D721Med (cell line): ENCODE data around the gene XPNPEP3.
"Not testable (repeated sequence)": the region's sequence is repeated elsewhere in the genome, so short reads cannot be mapped to it uniquely, and the experiment has no call there.

Source experiments
- DNase-seq: peaks from one replicate; pipeline ENCODE4 v3.0.0; 2011; ENCODE audit warnings: low spot score; ENCODE audit not compliant: insufficient read length
- FAIRE-seq: peaks from 2 replicates; lab custom pipeline; 2011; peaks lifted over from hg19 to GRCh38; lab: Jason Lieb, UNC
- CTCF ChIP-seq: IDR thresholded peaks from 2 replicates; pipeline ENCODE4 v1.5.1; 2012; ENCODE audit warnings: mild to moderate bottlenecking, control low read depth; ENCODE audit not compliant: insufficient read depth; ENCODE audit errors: missing control alignments

Gene XPNPEP3

DNA sequence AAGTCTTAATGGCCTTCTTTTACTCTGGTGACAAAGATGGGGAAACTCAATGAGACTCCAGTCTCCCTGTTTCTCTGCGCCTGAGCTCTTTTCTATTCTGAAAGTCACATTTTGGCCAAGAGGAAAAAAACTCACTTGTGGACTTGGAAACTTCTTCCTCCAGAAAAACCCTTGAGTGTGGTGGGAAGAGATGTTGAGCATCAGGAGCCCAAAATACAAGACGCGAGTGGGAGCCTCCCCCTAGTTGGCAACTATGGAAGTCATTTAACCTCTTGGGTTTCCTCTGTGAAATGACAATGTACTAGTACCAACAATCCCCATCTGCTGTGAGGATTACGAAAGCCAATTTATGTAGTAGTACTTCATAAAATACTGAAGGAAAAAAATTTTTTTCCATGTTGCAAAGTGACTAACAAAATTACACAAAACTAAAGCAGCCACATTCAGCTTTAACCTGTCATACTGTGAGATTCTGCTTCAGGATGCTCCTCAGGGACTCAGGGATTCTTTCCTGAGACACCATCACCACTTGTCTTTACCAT is 37.3 kb upstream of the XPNPEP3 start:
- FAIRE-seq, result no peak
- no peak for TF ChIP-seq CTCF
- DNase-seq, result no peak

GRCh38 chr22:40823426-40823825 is 33.5 kb upstream of the XPNPEP3 start:
- FAIRE-seq (no peak), DNase-seq (no peak)
- no peak for TF ChIP-seq CTCF

GRCh38 chr22:40826292-40826691 is 30.7 kb upstream of the XPNPEP3 start:
- DNase-seq, FAIRE-seq: not testable (repeated sequence)

DNA sequence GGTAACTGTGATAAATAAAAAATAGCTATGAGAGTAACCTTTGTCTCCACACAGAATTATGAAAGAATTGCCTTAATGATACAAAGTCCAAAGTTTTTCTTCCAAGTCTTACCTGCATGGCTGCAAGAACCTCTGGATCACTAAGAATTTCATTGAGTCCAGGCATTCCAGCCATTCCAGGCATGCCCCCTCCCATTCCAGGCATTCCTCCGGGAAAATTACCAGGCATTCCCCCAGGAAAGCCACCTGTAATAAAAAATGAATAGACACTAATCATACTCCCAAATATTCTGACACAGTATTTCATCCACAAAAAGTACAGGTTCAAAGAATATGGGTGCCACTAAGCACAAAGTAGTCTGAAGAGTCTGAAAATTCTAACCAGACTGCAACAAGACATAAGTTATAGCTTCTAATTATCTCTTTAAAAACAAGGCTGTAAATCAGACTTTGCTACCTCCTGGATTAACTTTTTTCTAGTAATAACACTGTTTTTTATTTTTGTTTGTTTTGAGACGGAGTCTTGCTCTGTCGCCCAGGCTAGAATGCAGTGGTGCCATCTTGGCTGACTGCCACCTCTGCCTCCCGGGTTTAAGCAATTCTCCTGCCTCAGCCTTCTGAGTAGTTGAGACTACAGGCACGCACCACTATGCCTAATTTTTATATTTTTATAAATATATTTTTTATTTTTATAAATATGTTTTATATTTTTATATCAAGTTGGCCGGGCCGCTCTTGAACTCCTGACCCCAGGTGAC is 29.8 kb upstream of the XPNPEP3 start:
- no peak for DNase-seq
- TF ChIP-seq CTCF, result no peak
- no peak for FAIRE-seq

- DNase-seq, result no peak
- no peak for FAIRE-seq
- TF ChIP-seq CTCF, result no peak
Observed at GRCh38 chr22:40829131-40829530, 27.8 kb upstream of the XPNPEP3 start.

DNA sequence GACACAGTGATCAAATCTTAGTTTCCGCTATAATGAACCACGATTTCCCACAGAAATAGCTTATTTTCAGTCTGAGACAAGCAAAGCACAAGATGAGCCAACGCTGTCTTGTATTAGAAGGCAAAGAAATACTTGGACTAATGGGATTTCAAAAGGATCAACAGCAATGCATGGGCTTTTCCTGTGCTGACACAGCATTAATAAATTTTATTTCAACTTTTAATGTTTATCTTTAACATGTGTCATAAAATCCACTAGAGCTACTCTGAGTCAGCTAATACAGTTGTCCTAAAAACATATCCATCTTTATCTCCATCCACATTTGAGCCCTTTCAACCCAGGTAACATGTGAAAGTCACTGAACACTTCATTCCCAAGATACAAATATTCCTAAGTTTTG is 22.3 kb upstream of the XPNPEP3 start:
- no peak for FAIRE-seq
- DNase-seq, result no peak
- TF ChIP-seq CTCF, result no peak

- no peak for TF ChIP-seq CTCF
- DNase-seq (no peak), FAIRE-seq (no peak)
Observed at GRCh38 chr22:40838486-40838885, 18.5 kb upstream of the XPNPEP3 start.

DNA sequence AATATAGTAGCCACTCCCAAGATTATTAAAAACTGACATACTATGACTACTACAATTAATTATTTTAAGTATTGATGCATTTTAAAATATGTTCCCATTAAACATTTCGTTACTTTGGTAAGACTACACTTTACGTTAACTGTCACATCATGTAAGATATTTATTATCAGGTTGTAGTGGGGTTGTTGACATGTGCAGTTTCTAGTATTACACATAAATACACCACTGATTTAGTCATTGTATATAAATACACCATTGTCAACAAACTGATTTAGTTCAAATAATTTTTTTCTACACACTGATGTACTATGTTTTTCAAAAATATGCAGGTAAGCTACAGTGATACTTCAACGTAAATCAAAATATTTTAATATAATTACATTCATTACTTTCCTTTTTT is 12.0 kb upstream of the XPNPEP3 start:
- DNase-seq (no peak), FAIRE-seq (no peak)
- no peak for TF ChIP-seq CTCF

- FAIRE-seq, result not testable (repeated sequence)
Observed at GRCh38 chr22:40845816-40846215, 11.1 kb upstream of the XPNPEP3 start.

More at GRCh38 chr22:40845816-40846215, 11.1 kb upstream of the XPNPEP3 start:
- DNase-seq, result not testable (repeated sequence)
